Sigmoid colon (tissue), 4 donors: ENCODE data around the gene KCNJ16.

Experiments used
- POLR2A ChIP-seq, 2 donors: fragments of 450-650 bp; IDR thresholded peaks; one replicate each; pipeline ENCODE4 v1.6.1; 2016; ENCODE audit warnings: antibody characterized with exemption in 2 of 2, mild to moderate bottlenecking in 2 of 2, moderate library complexity in 2 of 2
- POLR2AphosphoS5 ChIP-seq, 4 donors: sonication (generic); formaldehyde crosslinking; IDR thresholded peaks; one replicate each; pipeline ENCODE4 v1.6.1; 2017; ENCODE audit warnings: antibody characterized with exemption in 4 of 4

- no peak for TF ChIP-seq POLR2AphosphoS5 (IDR thresholded peaks at IDR 0.05)
- no peak for TF ChIP-seq POLR2A (IDR thresholded peaks at IDR 0.05)
Observed at GRCh38 chr17:70098030-70098429, 23.0 kb downstream of the KCNJ16 start.
